Transverse colon (tissue), 3 donors: Measurements from ENCODE around the gene YIPF6.

Experiments
- EP300 ChIP-seq: sonication (generic); formaldehyde crosslinking; IDR thresholded peaks from one replicate; pipeline ENCODE4 v1.6.1; 2017; ENCODE audit warnings: antibody characterized with exemption, low read depth
- POLR2A ChIP-seq: fragments of 450-650 bp; IDR thresholded peaks from one replicate; pipeline ENCODE4 v1.6.1; 2016; ENCODE audit warnings: antibody characterized with exemption, mild to moderate bottlenecking, moderate library complexity
- TF ChIP-seq, protein P1 (sequence below), 5 experiments: fragments of 200-600 bp in 3 of 5; fragments of 450-650 bp in 2 of 5; sonication (generic) in 3 of 5; IDR thresholded peaks; 1 replicate in 2 of 5; 2 replicates in 3 of 5; pipeline ENCODE4 v1.5.1; 2016 to 2017; ENCODE audit warnings: antibody characterized with exemption in 5 of 5, inconsistent platforms in 3 of 5, mild to moderate bottlenecking in 2 of 5, moderate library complexity in 1 of 5

DNA sequence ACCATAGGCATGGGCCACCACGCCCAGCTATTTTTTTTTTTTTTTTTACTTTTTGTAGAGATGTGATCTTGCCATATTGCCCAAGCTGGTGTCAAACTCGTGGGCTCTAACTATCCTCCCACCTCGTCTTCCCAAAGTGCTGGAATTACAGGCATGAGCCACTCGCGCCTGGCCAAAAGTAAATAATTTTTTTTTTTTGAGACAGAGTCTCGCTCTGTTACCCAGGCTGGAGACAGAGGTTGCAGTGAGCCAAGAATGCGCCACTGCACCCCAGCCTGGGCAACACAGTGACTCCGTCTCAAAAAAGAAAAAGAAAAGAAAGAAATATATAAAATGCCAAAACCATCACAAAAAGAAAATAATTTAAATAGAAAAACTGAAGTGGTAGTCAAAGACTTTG is 47.1 kb upstream of the YIPF6 start:
- TF ChIP-seq, protein P1, sequence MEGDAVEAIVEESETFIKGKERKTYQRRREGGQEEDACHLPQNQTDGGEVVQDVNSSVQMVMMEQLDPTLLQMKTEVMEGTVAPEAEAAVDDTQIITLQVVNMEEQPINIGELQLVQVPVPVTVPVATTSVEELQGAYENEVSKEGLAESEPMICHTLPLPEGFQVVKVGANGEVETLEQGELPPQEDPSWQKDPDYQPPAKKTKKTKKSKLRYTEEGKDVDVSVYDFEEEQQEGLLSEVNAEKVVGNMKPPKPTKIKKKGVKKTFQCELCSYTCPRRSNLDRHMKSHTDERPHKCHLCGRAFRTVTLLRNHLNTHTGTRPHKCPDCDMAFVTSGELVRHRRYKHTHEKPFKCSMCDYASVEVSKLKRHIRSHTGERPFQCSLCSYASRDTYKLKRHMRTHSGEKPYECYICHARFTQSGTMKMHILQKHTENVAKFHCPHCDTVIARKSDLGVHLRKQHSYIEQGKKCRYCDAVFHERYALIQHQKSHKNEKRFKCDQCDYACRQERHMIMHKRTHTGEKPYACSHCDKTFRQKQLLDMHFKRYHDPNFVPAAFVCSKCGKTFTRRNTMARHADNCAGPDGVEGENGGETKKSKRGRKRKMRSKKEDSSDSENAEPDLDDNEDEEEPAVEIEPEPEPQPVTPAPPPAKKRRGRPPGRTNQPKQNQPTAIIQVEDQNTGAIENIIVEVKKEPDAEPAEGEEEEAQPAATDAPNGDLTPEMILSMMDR (IDR thresholded peaks at IDR 0.05) = no peak
- TF ChIP-seq POLR2A (no peak), EP300 (no peak)
